SU-DHL-6 (cell line): ENCODE measurements around the gene CNOT11.

Source experiments
- CTCF ChIP-seq: fragments of 200-600 bp; sonication (generic); IDR thresholded peaks from one replicate; pipeline ENCODE4 v1.5.1; 2017; ENCODE audit warnings: antibody characterized with exemption, mild to moderate bottlenecking, low read length, moderate library complexity; ENCODE audit not compliant: insufficient read depth, poor library complexity, severe bottlenecking
- EZH2phosphoT487 ChIP-seq: fragments of 200-600 bp; sonication (generic), shearing (Covaris generic); conservative IDR thresholded peaks from 2 replicates; pipeline ENCODE4 v1.6.1; 2018; ENCODE audit warnings: mild to moderate bottlenecking, antibody characterized with exemption, low read length, moderate library complexity, mixed read lengths

- TF ChIP-seq CTCF = no peak
- TF ChIP-seq EZH2phosphoT487 = no peak
These were observed 43.7 kb downstream of the CNOT11 start for GRCh38 chr2:101296371-101296770.
